HEK293 (cell line): ENCODE results near the gene GNAQ.
A peak's percentile ranks its signal among the peaks of the same experiment; 100 is the strongest.
"Not testable (repeated sequence)": the region's sequence is repeated elsewhere in the genome, so short reads cannot be mapped to it uniquely, and the experiment has no call there.

Experiments
- CTCF ChIA-PET: fragments of 350-600 bp; formaldehyde crosslinking; extraction: SDS; loops from one replicate; lab custom pipeline; 2021; ENCODE audit warnings: antibody characterized with exemption; lab: Yijun Ruan, JAX
- POLR2A ChIA-PET: fragments of 300-600 bp; formaldehyde crosslinking; extraction: SDS; loops from one replicate; lab custom pipeline; 2020; ENCODE audit warnings: antibody characterized with exemption, inconsistent platforms; lab: Yijun Ruan, JAX
- H3K27ac ChIP-seq: fragments of 200-500 bp; sonication (Bioruptor generic); 2 replicates; pipeline ENCODE4 v1.5.1; 2014; ENCODE audit warnings: low read depth, low read length, control low read depth, inconsistent platforms; ENCODE audit errors: extremely low read depth
- H3K36me3 ChIP-seq, 2 experiments: fragments of 200-500 bp in 1 of 2; sonication (Bioruptor generic) in 1 of 2; 1 replicate in 1 of 2; 2 replicates in 1 of 2; pipeline ENCODE4 v1.5.1; 2014 to 2017; ENCODE audit warnings: inconsistent platforms in 2 of 2, low read length in 2 of 2; ENCODE audit not compliant: control insufficient read depth in 2 of 2, insufficient read depth in 1 of 2
- H3K4me1 ChIP-seq: fragments of 200-500 bp; sonication (Bioruptor generic); 2 replicates; pipeline ENCODE4 v1.5.1; 2014; ENCODE audit warnings: mild to moderate bottlenecking, low read length, inconsistent platforms; ENCODE audit not compliant: control insufficient read depth, insufficient read depth
- H3K4me3 ChIP-seq: 2 replicates; pipeline ENCODE4 v1.5.1; 2011; ENCODE audit warnings: low read depth, mild to moderate bottlenecking, control low read depth, low read length, moderate library complexity
- H3K9me3 ChIP-seq: fragments of 200-500 bp; sonication (Bioruptor generic); 2 replicates; pipeline ENCODE4 v1.5.1; 2014; ENCODE audit warnings: low read depth, low read length, inconsistent platforms; ENCODE audit not compliant: control insufficient read depth, insufficient read depth
- EGR2 ChIP-seq: fragments of 450-650 bp; formaldehyde crosslinking; IDR thresholded peaks from 2 replicates; pipeline ENCODE4 v1.5.1; 2016; ENCODE audit warnings: low read depth, missing biosample characterization, missing genetic modification characterization
- HOXC10 ChIP-seq: sonication (generic); formaldehyde crosslinking; IDR thresholded peaks from 2 replicates; pipeline ENCODE4 v1.8.1; 2023; ENCODE audit warnings: mild to moderate bottlenecking, missing genetic modification reagents
- RBAK ChIP-seq: fragments of 450-650 bp; formaldehyde crosslinking; IDR thresholded peaks from 2 replicates; pipeline ENCODE4 v1.5.1; 2016; ENCODE audit warnings: missing biosample characterization, missing genetic modification characterization
- ZIC2 ChIP-seq: fragments of 450-650 bp; formaldehyde crosslinking; IDR thresholded peaks from 2 replicates; pipeline ENCODE4 v1.5.1; 2016; ENCODE audit warnings: missing biosample characterization, missing genetic modification characterization
- ZNF239 ChIP-seq: fragments of 450-650 bp; formaldehyde crosslinking; IDR thresholded peaks from 2 replicates; pipeline ENCODE4 v1.5.1; 2016; ENCODE audit warnings: missing biosample characterization, missing genetic modification characterization
- ZNF324 ChIP-seq: fragments of 450-650 bp; formaldehyde crosslinking; IDR thresholded peaks from 2 replicates; pipeline ENCODE4 v1.5.1; 2016; ENCODE audit warnings: missing biosample characterization, missing genetic modification characterization
- ZNF501 ChIP-seq: fragments of 450-650 bp; formaldehyde crosslinking; IDR thresholded peaks from 2 replicates; pipeline ENCODE4 v1.5.1; 2016; ENCODE audit warnings: missing biosample characterization, missing genetic modification characterization
- ZNF561 ChIP-seq: fragments of 450-650 bp; IDR thresholded peaks from 2 replicates; pipeline ENCODE4 v1.5.1; 2018; ENCODE audit warnings: missing biosample characterization, missing genetic modification characterization, borderline replicate concordance
- ZSCAN30 ChIP-seq: fragments of 450-650 bp; IDR thresholded peaks from 2 replicates; pipeline ENCODE4 v1.5.1; 2018; ENCODE audit warnings: missing biosample characterization, mild to moderate bottlenecking, missing genetic modification characterization, moderate library complexity
- TF ChIP-seq, protein P1 (sequence below): fragments of 450-650 bp; formaldehyde crosslinking; IDR thresholded peaks from 2 replicates; pipeline ENCODE4 v1.5.1; 2016; ENCODE audit warnings: missing biosample characterization, missing genetic modification characterization, low read depth
- TF ChIP-seq, protein P2 (sequence below): fragments of 450-650 bp; formaldehyde crosslinking; IDR thresholded peaks from 2 replicates; pipeline ENCODE4 v1.5.1; 2016; ENCODE audit warnings: missing biosample characterization, missing genetic modification characterization
- TF ChIP-seq, protein P3 (sequence below): fragments of 450-650 bp; formaldehyde crosslinking; IDR thresholded peaks from 2 replicates; pipeline ENCODE4 v1.5.1; 2016; ENCODE audit warnings: missing biosample characterization, missing genetic modification characterization
- TF ChIP-seq, protein P4 (sequence below): fragments of 450-650 bp; formaldehyde crosslinking; IDR thresholded peaks from 2 replicates; pipeline ENCODE4 v1.5.1; 2016; ENCODE audit warnings: missing biosample characterization, missing genetic modification characterization
- TF ChIP-seq, protein P5 (sequence below): fragments of 450-650 bp; formaldehyde crosslinking; IDR thresholded peaks from 2 replicates; pipeline ENCODE4 v1.5.1; 2016; ENCODE audit warnings: missing biosample characterization, missing genetic modification characterization

Gene GNAQ

DNA sequence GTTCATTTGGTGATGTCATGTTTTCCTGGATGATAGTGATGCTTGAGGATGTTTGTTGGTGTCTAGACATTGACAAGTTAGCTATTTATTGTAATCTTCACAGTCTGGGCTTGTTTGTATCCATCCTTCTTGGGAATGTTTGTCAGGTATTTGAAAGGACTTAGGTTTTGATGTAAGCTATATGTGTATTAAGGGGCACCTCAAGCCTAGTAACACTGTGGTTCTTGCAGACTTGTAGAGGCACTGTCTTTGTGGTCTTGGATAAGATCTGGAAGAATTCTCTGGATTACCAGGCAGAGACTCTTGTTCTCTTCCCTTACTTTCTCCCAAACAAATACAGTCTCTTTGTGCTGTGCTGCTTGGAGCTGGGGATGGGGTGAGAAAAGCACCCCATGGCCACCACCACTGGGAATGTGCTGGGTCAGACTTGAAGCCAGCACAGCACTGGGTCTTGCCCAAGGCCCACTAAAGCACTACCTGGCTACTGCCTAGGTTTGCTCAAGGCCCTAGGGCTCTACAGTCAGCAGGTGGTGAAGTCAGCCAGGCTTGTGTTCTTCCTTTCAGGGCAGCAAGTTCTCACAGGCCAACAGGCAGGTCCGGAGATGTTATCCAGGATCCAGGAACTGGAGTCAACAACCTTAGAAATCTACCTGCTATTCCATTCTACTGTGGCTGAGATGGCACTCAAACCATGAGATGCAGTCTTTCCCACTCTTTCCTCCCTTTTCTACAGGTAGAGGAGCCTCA is 334.2 kb downstream of the GNAQ start:
- TF ChIP-seq, protein P1, sequence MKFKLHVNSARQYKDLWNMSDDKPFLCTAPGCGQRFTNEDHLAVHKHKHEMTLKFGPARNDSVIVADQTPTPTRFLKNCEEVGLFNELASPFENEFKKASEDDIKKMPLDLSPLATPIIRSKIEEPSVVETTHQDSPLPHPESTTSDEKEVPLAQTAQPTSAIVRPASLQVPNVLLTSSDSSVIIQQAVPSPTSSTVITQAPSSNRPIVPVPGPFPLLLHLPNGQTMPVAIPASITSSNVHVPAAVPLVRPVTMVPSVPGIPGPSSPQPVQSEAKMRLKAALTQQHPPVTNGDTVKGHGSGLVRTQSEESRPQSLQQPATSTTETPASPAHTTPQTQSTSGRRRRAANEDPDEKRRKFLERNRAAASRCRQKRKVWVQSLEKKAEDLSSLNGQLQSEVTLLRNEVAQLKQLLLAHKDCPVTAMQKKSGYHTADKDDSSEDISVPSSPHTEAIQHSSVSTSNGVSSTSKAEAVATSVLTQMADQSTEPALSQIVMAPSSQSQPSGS (tag by site-specific recombination) = peak; percentile 30; the same call in 1 of the 2 replicates
- no peak for TF ChIP-seq ZSCAN30 (tag by site-specific recombination)
- Histone ChIP-seq H3K27ac (no peak overlapping the region), H3K36me3 (no peaks in the 10 kb centered on the region), H3K4me3 (no peak overlapping the region), H3K9me3 (no peaks in the 10 kb centered on the region), H3K4me1 (no peaks in the 10 kb centered on the region)
- ChIA-PET POLR2A (no interaction called here), CTCF (interaction anchor here (0.6 to 1.6 kb wide), 3 partner anchors 54 to 240 kb away, joined by 3 to 5 read pairs (median 3); no protein-coding TSS in a partner anchor)

DNA sequence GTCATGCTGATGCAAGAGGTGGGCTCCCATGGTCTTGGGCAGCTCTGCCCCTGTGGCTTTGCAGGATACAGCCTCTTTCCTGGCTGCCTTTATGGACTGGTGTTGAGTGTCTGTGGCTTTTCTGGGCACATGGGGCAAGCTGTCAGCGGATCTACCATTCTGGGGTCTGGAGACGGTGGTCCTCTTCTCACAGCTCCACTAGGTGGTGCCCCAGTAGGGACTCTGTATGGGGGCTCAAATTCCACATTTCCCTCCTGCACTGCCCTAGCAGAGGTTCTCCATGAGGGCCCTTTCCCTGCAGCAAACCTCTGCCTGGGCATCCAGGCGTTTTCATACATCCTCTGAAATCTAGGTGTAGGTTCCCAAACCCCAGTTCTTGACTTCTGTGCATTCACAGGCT is 340.9 kb downstream of the GNAQ start:
- H3K4me1 ChIP-seq, POLR2A ChIA-PET, H3K9me3 ChIP-seq, H3K4me3 ChIP-seq, H3K27ac ChIP-seq, H3K36me3 ChIP-seq: not testable (repeated sequence)
- CTCF ChIA-PET = interaction anchor here (0.6 kb wide), 1 partner anchor 673 kb away, joined by 3 read pairs; no protein-coding TSS in a partner anchor

DNA sequence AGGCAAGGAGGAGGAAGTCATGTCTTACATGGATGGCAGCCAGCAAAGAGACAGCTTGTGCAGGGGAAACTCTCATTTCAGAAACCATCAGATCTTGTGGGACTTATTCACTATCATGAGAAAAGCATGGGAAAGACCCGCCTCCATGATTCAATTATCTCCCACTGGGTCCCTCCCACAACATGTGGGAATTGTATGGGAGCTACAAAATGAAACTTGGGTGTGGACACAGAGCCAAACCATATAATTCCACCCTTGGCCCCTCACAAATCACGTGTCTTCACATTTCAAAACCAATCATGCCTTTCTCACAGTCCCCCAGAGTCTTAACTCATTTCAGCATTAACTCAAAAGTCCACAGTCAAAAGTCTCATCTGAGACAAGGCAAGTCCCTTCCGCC is 341.5 kb downstream of the GNAQ start:
- POLR2A ChIA-PET, H3K27ac ChIP-seq, H3K4me3 ChIP-seq, H3K4me1 ChIP-seq, H3K9me3 ChIP-seq, H3K36me3 ChIP-seq: not testable (repeated sequence)
- CTCF ChIA-PET = interaction anchor here (1.3 kb wide), 1 partner anchor 233 kb away, joined by 5 read pairs; no protein-coding TSS in a partner anchor

DNA sequence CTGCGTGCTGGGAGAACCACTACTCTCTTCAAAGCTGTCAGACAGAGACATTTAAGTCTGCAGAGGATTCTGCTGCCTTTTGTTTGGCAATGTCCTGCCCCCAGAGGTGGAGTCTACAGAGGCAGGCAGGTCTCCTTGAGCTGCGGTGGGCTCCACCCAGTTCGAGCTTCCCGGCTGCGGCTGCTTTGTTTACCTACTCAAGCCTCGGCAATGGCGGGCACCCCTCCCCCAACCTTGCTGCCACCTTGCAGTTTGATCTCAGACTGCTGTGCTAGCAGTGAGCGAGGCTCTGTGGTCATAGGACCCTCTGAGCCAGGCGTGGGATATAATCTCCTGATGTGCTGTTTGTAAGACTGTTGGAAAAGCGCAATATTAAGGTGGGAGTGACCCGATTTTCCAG is 343.9 kb downstream of the GNAQ start:
- POLR2A ChIA-PET, H3K9me3 ChIP-seq, H3K4me1 ChIP-seq, CTCF ChIA-PET, H3K36me3 ChIP-seq, H3K27ac ChIP-seq, H3K4me3 ChIP-seq: not testable (repeated sequence)

DNA sequence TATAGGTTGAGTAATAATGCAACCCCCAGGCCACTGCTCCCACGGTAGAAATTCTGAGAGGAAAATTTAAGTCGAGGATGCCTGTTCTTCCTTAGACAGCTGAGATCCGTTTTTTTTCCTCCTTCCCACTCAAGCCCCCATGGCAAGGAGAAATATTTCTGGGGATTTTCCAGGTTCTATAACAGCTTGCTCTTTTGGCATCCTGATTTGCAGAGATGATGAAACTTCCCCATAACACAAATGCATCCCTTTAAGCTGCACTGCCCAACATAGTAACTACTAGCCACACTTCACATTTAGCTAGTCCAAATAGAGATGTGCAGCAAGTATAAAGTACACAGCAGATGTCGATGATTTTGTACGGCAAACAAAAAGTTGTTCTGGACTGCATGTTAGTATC is 351.0 kb downstream of the GNAQ start:
- H3K9me3 ChIP-seq = no peaks in the 10 kb centered on the region
- H3K27ac ChIP-seq = no peak overlapping the region
- TF ChIP-seq ZNF324 (tag by site-specific recombination) (no peak), ZIC2 (no peak), ZNF501 (tag by site-specific recombination) (no peak), RBAK (tag by site-specific recombination) (no peak), ZNF561 (tag by site-specific recombination) (no peak), ZNF239 (tag by site-specific recombination) (no peak), EGR2 (tag by site-specific recombination) (no peak), HOXC10 (CRISPR knock-in tag) (no peak)
- TF ChIP-seq, protein P2, sequence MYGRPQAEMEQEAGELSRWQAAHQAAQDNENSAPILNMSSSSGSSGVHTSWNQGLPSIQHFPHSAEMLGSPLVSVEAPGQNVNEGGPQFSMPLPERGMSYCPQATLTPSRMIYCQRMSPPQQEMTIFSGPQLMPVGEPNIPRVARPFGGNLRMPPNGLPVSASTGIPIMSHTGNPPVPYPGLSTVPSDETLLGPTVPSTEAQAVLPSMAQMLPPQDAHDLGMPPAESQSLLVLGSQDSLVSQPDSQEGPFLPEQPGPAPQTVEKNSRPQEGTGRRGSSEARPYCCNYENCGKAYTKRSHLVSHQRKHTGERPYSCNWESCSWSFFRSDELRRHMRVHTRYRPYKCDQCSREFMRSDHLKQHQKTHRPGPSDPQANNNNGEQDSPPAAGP = no peak
- TF ChIP-seq, protein P3, sequence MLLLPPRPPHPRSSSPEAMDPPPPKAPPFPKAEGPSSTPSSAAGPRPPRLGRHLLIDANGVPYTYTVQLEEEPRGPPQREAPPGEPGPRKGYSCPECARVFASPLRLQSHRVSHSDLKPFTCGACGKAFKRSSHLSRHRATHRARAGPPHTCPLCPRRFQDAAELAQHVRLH (tag by site-specific recombination) = no peak
- TF ChIP-seq, protein P4, sequence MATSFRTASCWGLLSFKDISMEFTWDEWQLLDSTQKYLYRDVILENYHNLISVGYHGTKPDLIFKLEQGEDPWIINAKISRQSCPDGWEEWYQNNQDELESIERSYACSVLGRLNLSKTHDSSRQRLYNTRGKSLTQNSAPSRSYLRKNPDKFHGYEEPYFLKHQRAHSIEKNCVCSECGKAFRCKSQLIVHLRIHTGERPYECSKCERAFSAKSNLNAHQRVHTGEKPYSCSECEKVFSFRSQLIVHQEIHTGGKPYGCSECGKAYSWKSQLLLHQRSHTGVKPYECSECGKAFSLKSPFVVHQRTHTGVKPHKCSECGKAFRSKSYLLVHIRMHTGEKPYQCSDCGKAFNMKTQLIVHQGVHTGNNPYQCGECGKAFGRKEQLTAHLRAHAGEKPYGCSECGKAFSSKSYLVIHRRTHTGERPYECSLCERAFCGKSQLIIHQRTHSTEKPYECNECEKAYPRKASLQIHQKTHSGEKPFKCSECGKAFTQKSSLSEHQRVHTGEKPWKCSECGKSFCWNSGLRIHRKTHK (tag by site-specific recombination) = no peak
- TF ChIP-seq, protein P5, sequence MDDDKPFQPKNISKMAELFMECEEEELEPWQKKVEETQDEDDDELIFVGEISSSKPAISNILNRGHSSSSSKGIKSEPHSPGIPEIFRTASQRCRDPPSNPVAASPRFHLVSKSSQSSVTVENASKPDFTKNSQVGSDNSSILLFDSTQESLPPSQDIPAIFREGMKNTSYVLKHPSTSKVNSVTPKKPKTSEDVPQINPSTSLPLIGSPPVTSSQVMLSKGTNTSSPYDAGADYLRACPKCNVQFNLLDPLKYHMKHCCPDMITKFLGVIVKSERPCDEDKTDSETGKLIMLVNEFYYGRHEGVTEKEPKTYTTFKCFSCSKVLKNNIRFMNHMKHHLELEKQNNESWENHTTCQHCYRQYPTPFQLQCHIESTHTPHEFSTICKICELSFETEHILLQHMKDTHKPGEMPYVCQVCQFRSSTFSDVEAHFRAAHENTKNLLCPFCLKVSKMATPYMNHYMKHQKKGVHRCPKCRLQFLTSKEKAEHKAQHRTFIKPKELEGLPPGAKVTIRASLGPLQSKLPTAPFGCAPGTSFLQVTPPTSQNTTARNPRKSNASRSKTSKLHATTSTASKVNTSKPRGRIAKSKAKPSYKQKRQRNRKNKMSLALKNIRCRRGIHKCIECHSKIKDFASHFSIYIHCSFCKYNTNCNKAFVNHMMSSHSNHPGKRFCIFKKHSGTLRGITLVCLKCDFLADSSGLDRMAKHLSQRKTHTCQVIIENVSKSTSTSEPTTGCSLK = no peak
- H3K36me3 ChIP-seq = no peaks in the 10 kb centered on the region
- POLR2A ChIA-PET = no interaction called here
- no peaks in the 10 kb centered on the region for H3K4me1 ChIP-seq
- CTCF ChIA-PET = no interaction called here
- H3K4me3 ChIP-seq = no peak overlapping the region
